T-helper 17 cell (primary cell): Measurements from ENCODE around the gene FAR2. TPM values are rescaled to one million over a fixed set of nuclear protein-coding genes. Genes with fewer than 3 reads are reported as not detected.
"Not testable (repeated sequence)": the region's sequence is repeated elsewhere in the genome, so short reads cannot be mapped to it uniquely, and the experiment has no call there.

Source experiments
- ATAC-seq: fragments of 150-1000 bp; cut with Tn5 transposase; 2 replicates; pipeline ENCODE4 v1.10.0; 2021; ENCODE audit warnings: mild to moderate bottlenecking, moderate library complexity
- DNase-seq, 3 donors: peaks; one replicate each; pipeline versions ENCODE4 v3.0.0 to v3.0.0-alpha.2; 2020 to 2021
- H3K9me3 ChIP-seq: one replicate; pipeline ENCODE4 v1.7.0; 2013; ENCODE audit warnings: low read length, mild to moderate bottlenecking; ENCODE audit not compliant: control insufficient read depth, poor library complexity, severe bottlenecking
- H3K27ac Mint-ChIP-seq: one replicate; pipeline ENCODE4 v1.8.0; 2022; ENCODE audit warnings: mild to moderate bottlenecking, moderate library complexity, mixed read lengths
- H3K27me3 Mint-ChIP-seq: one replicate; pipeline ENCODE4 v1.8.0; 2022; ENCODE audit warnings: mixed read lengths
- H3K36me3 Mint-ChIP-seq: one replicate; pipeline ENCODE4 v1.8.0; 2022; ENCODE audit warnings: low read depth, mixed read lengths
- H3K4me1 Mint-ChIP-seq: one replicate; pipeline ENCODE4 v1.8.0; 2022; ENCODE audit warnings: mild to moderate bottlenecking, mixed read lengths
- H3K4me3 Mint-ChIP-seq: one replicate; pipeline ENCODE4 v1.8.0; 2022; ENCODE audit warnings: mild to moderate bottlenecking, moderate library complexity, mixed read lengths
- total RNA-seq, 4 donors: library from RNA in 2 of 4; stranded (reverse) in 2 of 4; gene quantifications; one replicate each; pipeline ENCODE4 v1.2.3 and lab custom pipeline; 2022 to 2026

FAR2 gene
- total RNA-seq, 2 donors from 2014 or later = 6.6 to 8.5 TPM

- ATAC-seq = no peak
- H3K9me3 ChIP-seq = no peaks in the 10 kb centered on the region
- Mint-ChIP-seq H3K27ac (no peak overlapping the region), H3K4me3 (no peak overlapping the region), H3K36me3 (peaks cover 6% of the 10 kb centered on the region), H3K27me3 (no peaks in the 10 kb centered on the region), H3K4me1 (peaks cover 5% of the 10 kb centered on the region)
- DNase-seq = no peak
Measured at GRCh38 chr12:29270446-29270845, 121.4 kb downstream of the FAR2 start.

- Mint-ChIP-seq H3K4me1 (peaks cover 7% of the 10 kb centered on the region), H3K4me3 (no peak overlapping the region), H3K27ac (no peak overlapping the region), H3K27me3 (no peaks in the 10 kb centered on the region), H3K36me3 (peaks cover 6% of the 10 kb centered on the region)
- ATAC-seq (no peak), DNase-seq (no peak)
- no peaks in the 10 kb centered on the region for H3K9me3 ChIP-seq
Measured at GRCh38 chr12:29273178-29273843, 124.2 kb downstream of the FAR2 start.

- H3K27ac Mint-ChIP-seq = no peak overlapping the region
- no peaks in the 10 kb centered on the region for H3K9me3 ChIP-seq
- H3K4me1 Mint-ChIP-seq = peaks cover 5% of the 10 kb centered on the region
- H3K27me3 Mint-ChIP-seq = no peaks in the 10 kb centered on the region
- peaks cover 6% of the 10 kb centered on the region for H3K36me3 Mint-ChIP-seq
- ATAC-seq = no peak
- DNase-seq = no peak
- no peak overlapping the region for H3K4me3 Mint-ChIP-seq
Measured at GRCh38 chr12:29275834-29276233, 126.8 kb downstream of the FAR2 start.

- no peak for ATAC-seq
- peaks cover 8% of the 10 kb centered on the region for H3K4me1 Mint-ChIP-seq
- H3K27me3 Mint-ChIP-seq = no peaks in the 10 kb centered on the region
Measured at GRCh38 chr12:29277231-29277630, 128.2 kb downstream of the FAR2 start.

GRCh38 chr12:29278673-29279420 is 129.8 kb downstream of the FAR2 start:
- Mint-ChIP-seq H3K27me3 (no peaks in the 10 kb centered on the region), H3K4me3 (no peak overlapping the region), H3K4me1 (peaks cover 5% of the 10 kb centered on the region), H3K27ac (no peak overlapping the region), H3K36me3 (peaks cover 4% of the 10 kb centered on the region)
- no peak for ATAC-seq
- no peak for DNase-seq
- H3K9me3 ChIP-seq = no peaks in the 10 kb centered on the region

More at GRCh38 chr12:29277231-29277630, 128.2 kb downstream of the FAR2 start:
- H3K36me3 Mint-ChIP-seq = peaks cover 9% of the 10 kb centered on the region
- DNase-seq = no peak
- no peak overlapping the region for H3K27ac Mint-ChIP-seq
- no peak overlapping the region for H3K4me3 Mint-ChIP-seq
- no peaks in the 10 kb centered on the region for H3K9me3 ChIP-seq

GRCh38 chr12:29281371-29282005 is 132.4 kb downstream of the FAR2 start:
- Mint-ChIP-seq H3K4me1 (peaks cover 5% of the 10 kb centered on the region), H3K27ac (no peak overlapping the region), H3K36me3 (peaks cover 4% of the 10 kb centered on the region), H3K27me3 (no peaks in the 10 kb centered on the region), H3K4me3 (no peak overlapping the region)
- DNase-seq (no peak), ATAC-seq (no peak)
- no peaks in the 10 kb centered on the region for H3K9me3 ChIP-seq

- DNase-seq = no peak
- H3K4me3 Mint-ChIP-seq = no peak overlapping the region
- H3K9me3 ChIP-seq = no peaks in the 10 kb centered on the region
- H3K27me3 Mint-ChIP-seq = no peaks in the 10 kb centered on the region
- H3K27ac Mint-ChIP-seq = no peak overlapping the region
- peaks cover 4% of the 10 kb centered on the region for H3K36me3 Mint-ChIP-seq
- peaks cover 3% of the 10 kb centered on the region for H3K4me1 Mint-ChIP-seq
- ATAC-seq = no peak
Measured at GRCh38 chr12:29282031-29282816, 133.1 kb downstream of the FAR2 start.

GRCh38 chr12:29283969-29284700 is 135.1 kb downstream of the FAR2 start:
- peaks cover 3% of the 10 kb centered on the region for H3K4me1 Mint-ChIP-seq
- no peaks in the 10 kb centered on the region for H3K27me3 Mint-ChIP-seq
- ATAC-seq = no peak
- H3K36me3 Mint-ChIP-seq = peaks cover 4% of the 10 kb centered on the region
- H3K4me3 Mint-ChIP-seq = no peak overlapping the region
- no peak overlapping the region for H3K27ac Mint-ChIP-seq
- H3K9me3 ChIP-seq = no peaks in the 10 kb centered on the region
- no peak for DNase-seq

GRCh38 chr12:29286081-29286790 is 137.2 kb downstream of the FAR2 start:
- no peak for DNase-seq
- H3K9me3 ChIP-seq = no peaks in the 10 kb centered on the region
- Mint-ChIP-seq H3K36me3 (peaks cover 4% of the 10 kb centered on the region), H3K4me1 (peaks cover 3% of the 10 kb centered on the region), H3K27me3 (no peaks in the 10 kb centered on the region), H3K27ac (no peak overlapping the region), H3K4me3 (no peak overlapping the region)
- no peak for ATAC-seq

- no peak for ATAC-seq
- Mint-ChIP-seq H3K36me3 (no peaks in the 10 kb centered on the region), H3K27me3 (no peaks in the 10 kb centered on the region), H3K4me3 (no peak overlapping the region), H3K27ac (no peak overlapping the region), H3K4me1 (no peaks in the 10 kb centered on the region)
- H3K9me3 ChIP-seq = no peaks in the 10 kb centered on the region
- no peak for DNase-seq
Measured at GRCh38 chr12:29287622-29288021, 138.5 kb downstream of the FAR2 start.

- Mint-ChIP-seq H3K27me3 (no peaks in the 10 kb centered on the region), H3K4me3 (no peak overlapping the region), H3K4me1 (no peaks in the 10 kb centered on the region), H3K36me3 (no peaks in the 10 kb centered on the region), H3K27ac (no peak overlapping the region)
- ATAC-seq = no peak
- no peaks in the 10 kb centered on the region for H3K9me3 ChIP-seq
- DNase-seq = no peak
Measured at GRCh38 chr12:29288031-29288430, 139.0 kb downstream of the FAR2 start.

GRCh38 chr12:29290475-29290874 is 141.4 kb downstream of the FAR2 start:
- not testable (repeated sequence) for H3K4me1 Mint-ChIP-seq, H3K4me3 Mint-ChIP-seq

More at GRCh38 chr12:29290475-29290874, 141.4 kb downstream of the FAR2 start:
- not testable (repeated sequence) for H3K27ac Mint-ChIP-seq, H3K36me3 Mint-ChIP-seq, DNase-seq, H3K27me3 Mint-ChIP-seq, ATAC-seq, H3K9me3 ChIP-seq
